MM.1S (cell line): ENCODE data around the gene SERPINB2.

Experiments
- DNase-seq: peaks from one replicate; pipeline ENCODE4 v3.0.0-alpha.2; 2015
- H2AFZ ChIP-seq: fragments of 300-600 bp; sonication (generic); 2 replicates; pipeline ENCODE4 v1.6.0; 2016; ENCODE audit warnings: antibody characterized with exemption, low read length
- H3F3A ChIP-seq: fragments of 300-600 bp; sonication (generic); 2 replicates; pipeline ENCODE4 v1.6.1; 2016; ENCODE audit warnings: mild to moderate bottlenecking, antibody characterized with exemption, low read length, moderate library complexity, mixed read lengths; ENCODE audit not compliant: insufficient read depth
- H3K27ac ChIP-seq: fragments of 300-600 bp; sonication (generic); 2 replicates; pipeline ENCODE4 v1.5.1; 2016; ENCODE audit warnings: mild to moderate bottlenecking, low read length
- H3K27me3 ChIP-seq: fragments of 300-600 bp; sonication (generic); replicated peaks from 2 replicates; pipeline ENCODE4 v1.6.0; 2016; ENCODE audit warnings: low read length; ENCODE audit not compliant: insufficient read depth
- H3K36me3 ChIP-seq: fragments of 300-600 bp; sonication (generic); replicated peaks from 2 replicates; pipeline ENCODE4 v1.6.1; 2016; ENCODE audit warnings: mild to moderate bottlenecking, low read length, mixed read lengths; ENCODE audit not compliant: insufficient read depth
- H3K4me1 ChIP-seq: fragments of 300-600 bp; sonication (generic); 2 replicates; pipeline ENCODE4 v1.6.1; 2016; ENCODE audit warnings: low read length, mixed read lengths
- H3K4me2 ChIP-seq: fragments of 300-600 bp; sonication (generic); 2 replicates; pipeline ENCODE4 v1.6.0; 2016; ENCODE audit warnings: low read depth, low read length
- H3K4me3 ChIP-seq: fragments of 300-600 bp; sonication (generic); 2 replicates; pipeline ENCODE4 v1.5.1; 2016; ENCODE audit warnings: low read length, mixed read lengths
- H3K79me2 ChIP-seq: fragments of 300-600 bp; sonication (generic); 2 replicates; pipeline ENCODE4 v1.6.1; 2016; ENCODE audit warnings: mixed run types, low read length, mixed read lengths
- H3K9ac ChIP-seq: fragments of 300-600 bp; sonication (generic); 2 replicates; pipeline ENCODE4 v1.6.1; 2016; ENCODE audit warnings: low read length, mixed read lengths
- H3K9me2 ChIP-seq: fragments of 300-600 bp; sonication (generic); replicated peaks from 2 replicates; pipeline ENCODE4 v1.6.1; 2016; ENCODE audit warnings: mild to moderate bottlenecking, low read length, mixed read lengths; ENCODE audit not compliant: insufficient read depth
- H3K9me3 ChIP-seq: fragments of 300-600 bp; sonication (generic); replicated peaks from 2 replicates; pipeline ENCODE4 v1.6.1; 2016; ENCODE audit warnings: mild to moderate bottlenecking, low read length, mixed read lengths; ENCODE audit not compliant: insufficient read depth
- H4K20me1 ChIP-seq: fragments of 300-600 bp; sonication (generic); 2 replicates; pipeline ENCODE4 v1.6.1; 2016; ENCODE audit warnings: mild to moderate bottlenecking, low read length, moderate library complexity, mixed read lengths; ENCODE audit not compliant: insufficient read depth
- CTCF ChIP-seq: fragments of 300-600 bp; sonication (generic); IDR thresholded peaks from 2 replicates; pipeline ENCODE4 v1.5.1; 2016; ENCODE audit warnings: antibody characterized with exemption, low read length, mixed read lengths
- EZH2 ChIP-seq: fragments of 300-600 bp; sonication (generic); optimal IDR thresholded peaks from 2 replicates; pipeline ENCODE3; 2017; ENCODE audit warnings: low read depth, mild to moderate bottlenecking, antibody characterized with exemption, low read length, mixed read lengths
- EZH2phosphoT487 ChIP-seq: fragments of 300-600 bp; sonication (generic); IDR thresholded peaks from 2 replicates; pipeline ENCODE4 v1.6.1; 2018; ENCODE audit warnings: antibody characterized with exemption, low read length

SERPINB2 gene

GRCh38 chr18:63883617-63884016, 3.9 kb upstream of the SERPINB2 start:
- H3K36me3 ChIP-seq: no peaks in the 10 kb centered on the region
- H3K9me3 ChIP-seq: no peaks in the 10 kb centered on the region
- H3K9me2 ChIP-seq: no peaks in the 10 kb centered on the region
- no peaks in the 10 kb centered on the region for H3K4me1 ChIP-seq
- H3K27ac ChIP-seq: no peak overlapping the region
- H3K4me2 ChIP-seq: no peak overlapping the region
- no peaks in the 10 kb centered on the region for H3F3A ChIP-seq
- no peak overlapping the region for H2AFZ ChIP-seq
- no peaks in the 10 kb centered on the region for H4K20me1 ChIP-seq
- H3K9ac ChIP-seq: no peak overlapping the region
- no peak for TF ChIP-seq EZH2phosphoT487
- no peak for TF ChIP-seq CTCF
- no peak for TF ChIP-seq EZH2
- no peak for DNase-seq
- H3K79me2 ChIP-seq: no peaks in the 10 kb centered on the region
- H3K4me3 ChIP-seq: no peak overlapping the region
- no peaks in the 10 kb centered on the region for H3K27me3 ChIP-seq

- Histone ChIP-seq H3K79me2 (no peaks in the 10 kb centered on the region), H3K4me3 (no peak overlapping the region), H4K20me1 (no peaks in the 10 kb centered on the region), H3K36me3 (no peaks in the 10 kb centered on the region), H3K4me2 (no peak overlapping the region), H2AFZ (no peak overlapping the region), H3F3A (no peaks in the 10 kb centered on the region), H3K27me3 (no peaks in the 10 kb centered on the region), H3K9me3 (no peaks in the 10 kb centered on the region), H3K27ac (no peak overlapping the region), H3K9ac (no peak overlapping the region), H3K9me2 (no peaks in the 10 kb centered on the region), H3K4me1 (no peaks in the 10 kb centered on the region)
- TF ChIP-seq EZH2: no peak
- no peak for TF ChIP-seq EZH2phosphoT487
- no peak for TF ChIP-seq CTCF
- DNase-seq: no peak
Observed at GRCh38 chr18:63888470-63889190, 1.1 kb downstream of the SERPINB2 start.

GRCh38 chr18:63889626-63890025, 2.1 kb downstream of the SERPINB2 start:
- Histone ChIP-seq H4K20me1 (no peaks in the 10 kb centered on the region), H3K4me1 (no peaks in the 10 kb centered on the region), H3F3A (no peaks in the 10 kb centered on the region), H3K27me3 (no peaks in the 10 kb centered on the region), H3K4me2 (no peak overlapping the region), H3K9ac (no peak overlapping the region), H3K79me2 (no peaks in the 10 kb centered on the region), H3K4me3 (no peak overlapping the region), H3K36me3 (no peaks in the 10 kb centered on the region), H2AFZ (no peak overlapping the region), H3K9me3 (no peaks in the 10 kb centered on the region), H3K9me2 (no peaks in the 10 kb centered on the region), H3K27ac (no peak overlapping the region)
- DNase-seq: no peak
- TF ChIP-seq CTCF (no peak), EZH2 (no peak), EZH2phosphoT487 (no peak)
